Adrenal gland (tissue), 5 donors: Measurements from ENCODE around the gene ASB2.

Source experiments
- CTCF ChIP-seq, 6 experiments: fragments of 450-650 bp in 4 of 6; fragments of 200-600 bp in 2 of 6; sonication (generic) in 1 of 6; IDR thresholded peaks; 1 replicate in 5 of 6; 2 replicates in 1 of 6; pipeline versions ENCODE4 v1.5.1 to v1.8.0; 2016 to 2021; ENCODE audit warnings: antibody characterized with exemption in 6 of 6, mild to moderate bottlenecking in 2 of 6, moderate library complexity in 1 of 6
- POLR2A ChIP-seq, 2 donors: fragments of 450-650 bp; IDR thresholded peaks; one replicate each; pipeline ENCODE4 v1.6.1; 2017; ENCODE audit warnings: antibody characterized with exemption in 2 of 2, mild to moderate bottlenecking in 2 of 2, moderate library complexity in 1 of 2
- donor health status: DM: no; HTN: no; CAD: no.

GRCh38 chr14:94015223-94015622, 38.9 kb upstream of the ASB2 start:
- TF ChIP-seq CTCF (IDR thresholded peaks at IDR 0.05) (no peak), POLR2A (IDR thresholded peaks at IDR 0.05) (no peak)
